GM12865 (cell line): ENCODE results near the gene RCOR2.

Experiments
- DNase-seq: peaks from one replicate; pipeline ENCODE4 v3.0.0; 2010; ENCODE audit warnings: low read depth
- H3K4me3 ChIP-seq: 2 replicates; pipeline ENCODE4 v1.5.1; 2011; ENCODE audit warnings: mild to moderate bottlenecking, low read depth, low read length, control low read depth
- TF ChIP-seq, protein P1 (sequence below): IDR thresholded peaks from 2 replicates; pipeline ENCODE4 v1.5.1; 2011; ENCODE audit warnings: low read length, control low read depth, low read depth, inconsistent platforms; ENCODE audit not compliant: insufficient read depth; ENCODE audit errors: missing control alignments

Gene RCOR2

DNA sequence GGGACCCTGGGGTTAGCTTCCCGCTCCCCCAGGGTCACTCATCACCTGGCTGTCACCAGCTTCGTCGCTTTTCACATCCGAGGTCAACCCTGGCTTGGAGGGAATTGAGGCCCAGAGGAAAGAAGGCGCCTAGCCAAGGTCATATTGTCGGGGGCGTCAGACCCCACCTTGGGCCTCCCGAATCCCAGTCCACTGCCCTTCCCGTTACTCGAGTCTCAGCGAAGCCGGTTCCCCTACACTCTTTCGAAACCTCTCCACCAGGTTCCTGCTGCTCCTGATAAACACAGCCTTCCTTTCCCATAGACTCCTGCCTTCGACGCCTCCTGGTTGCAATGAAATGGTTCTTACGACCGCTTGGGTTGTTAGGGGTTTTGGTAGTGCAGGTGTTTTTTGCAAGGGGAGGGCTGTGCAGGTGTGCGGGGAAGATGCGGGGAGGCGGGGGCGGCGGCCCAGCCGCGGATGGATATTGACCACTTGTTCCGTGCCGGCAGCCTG, 22.5 kb upstream of the RCOR2 start:
- H3K4me3 ChIP-seq, result peak overlapping the region; percentile 89
- no peak for DNase-seq
- TF ChIP-seq, protein P1, sequence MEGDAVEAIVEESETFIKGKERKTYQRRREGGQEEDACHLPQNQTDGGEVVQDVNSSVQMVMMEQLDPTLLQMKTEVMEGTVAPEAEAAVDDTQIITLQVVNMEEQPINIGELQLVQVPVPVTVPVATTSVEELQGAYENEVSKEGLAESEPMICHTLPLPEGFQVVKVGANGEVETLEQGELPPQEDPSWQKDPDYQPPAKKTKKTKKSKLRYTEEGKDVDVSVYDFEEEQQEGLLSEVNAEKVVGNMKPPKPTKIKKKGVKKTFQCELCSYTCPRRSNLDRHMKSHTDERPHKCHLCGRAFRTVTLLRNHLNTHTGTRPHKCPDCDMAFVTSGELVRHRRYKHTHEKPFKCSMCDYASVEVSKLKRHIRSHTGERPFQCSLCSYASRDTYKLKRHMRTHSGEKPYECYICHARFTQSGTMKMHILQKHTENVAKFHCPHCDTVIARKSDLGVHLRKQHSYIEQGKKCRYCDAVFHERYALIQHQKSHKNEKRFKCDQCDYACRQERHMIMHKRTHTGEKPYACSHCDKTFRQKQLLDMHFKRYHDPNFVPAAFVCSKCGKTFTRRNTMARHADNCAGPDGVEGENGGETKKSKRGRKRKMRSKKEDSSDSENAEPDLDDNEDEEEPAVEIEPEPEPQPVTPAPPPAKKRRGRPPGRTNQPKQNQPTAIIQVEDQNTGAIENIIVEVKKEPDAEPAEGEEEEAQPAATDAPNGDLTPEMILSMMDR, result no peak

DNA sequence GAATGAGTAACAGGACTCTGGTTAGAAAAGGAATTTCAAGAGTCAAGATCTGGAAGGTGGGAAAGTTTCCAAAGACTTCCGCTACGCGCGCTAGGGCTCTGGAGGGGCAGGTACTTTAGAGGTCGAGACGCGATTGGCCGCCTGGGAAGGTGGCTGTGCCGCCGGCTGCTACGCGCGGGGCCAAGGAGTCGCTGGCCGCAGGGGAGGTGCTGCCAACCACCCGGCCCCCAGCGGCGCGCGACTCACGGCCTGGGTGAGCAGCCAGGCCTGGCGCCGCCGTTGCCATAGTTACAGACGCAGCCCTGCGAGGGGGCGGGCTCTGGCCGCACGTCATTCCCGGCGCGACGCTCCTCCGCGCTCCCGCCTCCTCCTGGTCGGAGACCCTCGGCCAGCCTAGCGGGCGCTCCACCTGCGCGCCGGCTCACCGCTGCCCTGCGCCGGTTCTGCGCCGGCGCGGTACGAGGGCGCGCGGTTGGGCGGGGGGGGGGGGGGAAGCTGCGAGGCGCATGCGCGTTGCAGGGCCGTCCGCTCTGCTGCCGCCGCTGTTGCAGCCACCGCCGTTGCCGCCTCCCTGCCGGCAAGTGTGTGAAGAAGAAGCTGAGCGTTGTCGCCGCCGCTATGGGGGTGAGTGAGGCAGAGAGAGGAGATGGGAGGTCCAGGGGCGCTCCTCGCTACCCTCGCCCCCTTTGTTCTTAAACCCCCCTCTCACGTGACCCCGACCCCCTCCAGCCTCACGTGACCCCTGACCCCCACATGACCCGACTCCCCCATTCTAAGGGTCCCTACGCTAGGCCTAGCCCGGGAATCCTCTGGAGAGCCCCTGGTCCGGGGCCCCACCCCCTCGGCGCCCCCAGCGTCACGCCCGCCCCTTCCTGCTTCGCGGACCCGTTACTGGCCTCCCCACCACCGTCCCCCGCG, 21.8 kb upstream of the RCOR2 start, which contains the start of gene NAA40:
Gene NAA40 (plus strand): TSS at position 524 of the 918 bp plus-strand sequence. CDS start 95 bp downstream, at position 619.
- H3K4me3 ChIP-seq, result peak within 1 kb of the TSS; percentile 93
- DNase-seq, result peak; percentile 100
- TF ChIP-seq, protein P1, result no peak

DNA sequence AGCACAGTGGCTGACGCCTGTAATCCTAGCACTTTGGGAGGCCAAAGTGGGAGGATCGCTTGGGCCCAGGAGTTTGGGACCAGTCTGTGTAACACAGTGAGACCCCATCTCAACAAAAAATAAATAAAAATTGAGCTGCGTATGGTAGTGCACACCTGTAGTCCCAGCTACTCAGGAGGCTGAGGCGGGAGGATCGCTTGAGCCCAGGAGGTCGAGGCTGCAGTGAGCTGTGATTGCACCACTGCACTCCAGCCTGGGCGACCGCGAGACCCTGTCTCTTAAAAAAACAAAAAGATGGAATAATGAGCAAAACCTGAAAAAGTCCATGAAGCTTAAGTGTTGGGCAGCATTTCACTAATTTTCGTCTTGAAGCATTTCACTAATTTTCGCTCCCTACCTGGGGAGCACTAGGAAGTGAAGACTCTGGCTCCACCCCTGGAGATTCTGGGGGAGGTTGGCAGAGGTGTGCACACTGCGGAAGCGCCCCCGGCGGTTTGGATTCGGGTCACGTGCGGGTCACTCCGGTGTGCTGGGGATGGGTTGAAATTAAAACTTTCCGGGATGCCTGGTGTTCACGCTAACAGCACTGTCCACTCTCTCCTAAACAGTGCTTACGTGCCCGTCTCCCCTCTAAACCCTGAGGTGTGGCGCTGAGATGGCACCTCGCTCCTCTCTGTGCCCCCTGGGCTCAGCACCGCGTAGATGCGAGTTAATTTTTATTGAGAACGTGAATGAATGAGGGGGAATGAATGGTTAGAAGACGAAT, 20.9 kb upstream of the RCOR2 start:
- peak overlapping the region; percentile 93 for H3K4me3 ChIP-seq
- peak; percentile 61 for DNase-seq
- TF ChIP-seq, protein P1, result no peak

DNA sequence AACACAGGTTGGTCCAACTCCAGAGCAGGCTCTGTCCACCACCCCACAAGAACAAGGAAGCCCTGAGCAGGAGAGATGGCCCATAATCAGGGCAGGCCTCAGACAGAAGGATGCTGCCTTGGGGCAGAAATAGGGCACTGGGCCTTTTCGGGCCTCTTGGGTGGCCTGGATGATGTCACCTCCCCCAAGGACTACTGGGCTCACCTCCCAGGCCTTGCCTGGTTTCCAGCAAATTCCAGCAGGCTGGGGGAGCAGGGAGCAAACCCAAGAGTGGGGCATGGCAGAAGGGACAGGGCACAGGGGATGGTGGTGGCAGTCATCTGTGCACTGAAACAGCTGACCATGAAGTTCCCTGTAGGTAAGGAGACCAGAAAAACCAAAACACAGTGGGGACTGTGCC, 16.5 kb upstream of the RCOR2 start:
- H3K4me3 ChIP-seq, result no peak overlapping the region
- TF ChIP-seq, protein P1, result no peak
- no peak for DNase-seq

DNA sequence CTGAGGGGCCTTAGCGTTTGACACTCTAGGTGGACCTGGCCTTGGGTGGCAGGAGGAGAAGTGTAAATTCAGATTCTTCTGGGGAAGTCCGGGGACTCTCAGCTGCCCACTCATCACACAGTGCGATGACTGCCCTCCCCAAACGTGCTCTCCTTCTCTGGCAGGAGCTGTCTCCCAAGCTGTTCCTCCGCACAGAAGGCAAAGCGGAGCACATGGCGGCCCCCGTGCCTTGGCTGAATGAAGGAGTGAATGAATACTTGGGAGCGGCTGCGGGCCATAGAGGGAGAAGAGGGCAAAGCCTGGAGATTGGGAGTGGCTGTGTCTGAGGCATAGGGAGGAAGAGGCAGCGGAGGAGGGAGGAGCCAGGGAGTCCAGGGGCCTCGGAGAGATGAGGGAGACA, 14.9 kb upstream of the RCOR2 start:
- DNase-seq, result no peak
- TF ChIP-seq, protein P1, result no peak
- H3K4me3 ChIP-seq, result no peak overlapping the region

DNA sequence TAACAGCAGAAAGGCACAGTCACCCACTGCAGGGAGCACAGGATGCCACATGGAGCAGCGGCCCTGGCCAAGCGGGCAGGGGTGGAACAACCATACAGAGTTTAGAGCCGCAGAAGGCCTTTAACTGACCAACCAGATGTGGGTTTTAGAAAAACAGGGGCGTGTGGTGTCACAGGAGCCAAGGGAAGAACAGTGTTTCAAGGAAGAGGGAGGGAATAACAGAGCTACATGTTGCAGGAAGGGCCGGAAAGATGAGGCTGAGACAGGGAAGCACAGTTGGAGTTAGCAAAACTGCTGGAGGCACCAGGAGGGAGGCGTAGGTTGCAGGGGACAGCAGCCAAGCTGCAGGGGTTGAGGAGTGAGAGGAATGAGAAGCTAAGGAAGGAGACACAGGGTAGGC, 14.1 kb upstream of the RCOR2 start:
- no peak overlapping the region for H3K4me3 ChIP-seq
- no peak for DNase-seq
- TF ChIP-seq, protein P1, result no peak
